Left forelimb (tissue), 1 donor: ENCODE results near the gene SPRY1.

ENCODE experiments used
- DNase-seq: peaks from one replicate; pipeline ENCODE4 v3.0.0-alpha.2; 2018; ENCODE audit warnings: low spot score

SPRY1 gene

GRCh38 chr4:123444290-123444731 lies 47.7 kb downstream of the SPRY1 start:
- DNase-seq, result no peak

- no peak for DNase-seq
Observed at GRCh38 chr4:123446865-123447474, 50.4 kb downstream of the SPRY1 start.

- DNase-seq, result no peak
Observed at GRCh38 chr4:123449362-123449761, 52.8 kb downstream of the SPRY1 start.

- no peak for DNase-seq
Observed at GRCh38 chr4:123449780-123450179, 53.2 kb downstream of the SPRY1 start.

- no peak for DNase-seq
Observed at GRCh38 chr4:123450393-123450792, 53.8 kb downstream of the SPRY1 start.

- DNase-seq, result no peak
Observed at GRCh38 chr4:123452616-123453015, 56.0 kb downstream of the SPRY1 start.

GRCh38 chr4:123453061-123453680 lies 56.6 kb downstream of the SPRY1 start:
- no peak for DNase-seq
